ENCODE data around the gene MZT2A.

DNA sequence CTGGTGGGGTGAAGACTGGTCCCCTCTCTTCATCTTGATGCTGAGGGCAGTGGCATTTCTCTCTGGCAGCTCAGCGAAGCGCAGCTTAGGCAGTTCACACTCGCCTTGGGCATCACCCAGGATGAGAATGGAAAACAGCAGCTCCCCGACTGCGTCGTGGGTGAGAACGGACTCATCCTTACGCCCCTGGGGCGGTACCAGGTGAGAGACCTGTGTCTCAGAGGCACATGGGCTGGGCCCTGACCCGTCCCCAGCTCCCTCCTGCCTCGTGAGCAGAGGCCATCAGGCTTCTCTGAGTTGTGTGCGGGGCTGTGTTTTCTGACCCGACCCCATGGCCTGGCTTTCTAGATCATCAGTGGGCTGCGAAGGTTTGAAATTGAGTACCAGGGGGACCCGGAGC, 27.3 kb upstream of the MZT2A start:
- TF ChIP-seq, protein P1, sequence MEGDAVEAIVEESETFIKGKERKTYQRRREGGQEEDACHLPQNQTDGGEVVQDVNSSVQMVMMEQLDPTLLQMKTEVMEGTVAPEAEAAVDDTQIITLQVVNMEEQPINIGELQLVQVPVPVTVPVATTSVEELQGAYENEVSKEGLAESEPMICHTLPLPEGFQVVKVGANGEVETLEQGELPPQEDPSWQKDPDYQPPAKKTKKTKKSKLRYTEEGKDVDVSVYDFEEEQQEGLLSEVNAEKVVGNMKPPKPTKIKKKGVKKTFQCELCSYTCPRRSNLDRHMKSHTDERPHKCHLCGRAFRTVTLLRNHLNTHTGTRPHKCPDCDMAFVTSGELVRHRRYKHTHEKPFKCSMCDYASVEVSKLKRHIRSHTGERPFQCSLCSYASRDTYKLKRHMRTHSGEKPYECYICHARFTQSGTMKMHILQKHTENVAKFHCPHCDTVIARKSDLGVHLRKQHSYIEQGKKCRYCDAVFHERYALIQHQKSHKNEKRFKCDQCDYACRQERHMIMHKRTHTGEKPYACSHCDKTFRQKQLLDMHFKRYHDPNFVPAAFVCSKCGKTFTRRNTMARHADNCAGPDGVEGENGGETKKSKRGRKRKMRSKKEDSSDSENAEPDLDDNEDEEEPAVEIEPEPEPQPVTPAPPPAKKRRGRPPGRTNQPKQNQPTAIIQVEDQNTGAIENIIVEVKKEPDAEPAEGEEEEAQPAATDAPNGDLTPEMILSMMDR (IDR thresholded peaks at IDR 0.05), result no peak
- no peak for TF ChIP-seq POLR2A (IDR thresholded peaks at IDR 0.05)

All from Peyer's patch (tissue), 4 donors.